Activated T-helper 1 cell treated with anti-CD3 and anti-CD28 coated beads, Interleukin-12 subunit alpha, Interleukin-12 subunit beta, Interleukin-2, Interleukin-4 antibody, amounts not matched to agents 30 ng/mL and 10 ng/mL and 1 ng/mL, durations not matched to agents 14 hours and 24 hours and 36 hours (primary cell): ENCODE data around the gene ADAMTS12. TPM values are rescaled to one million over a fixed set of nuclear protein-coding genes. Genes with fewer than 3 reads are reported as not detected.

ENCODE experiments used
- DNase-seq: peaks from one replicate; pipeline ENCODE4 v3.0.0; 2021; ENCODE audit warnings: low spot score
- H3K27ac Mint-ChIP-seq: one replicate; pipeline ENCODE4 v1.8.0; 2021; ENCODE audit warnings: mild to moderate bottlenecking, mixed read lengths
- H3K27me3 Mint-ChIP-seq: one replicate; pipeline ENCODE4 v1.8.0; 2022; ENCODE audit warnings: mild to moderate bottlenecking, moderate library complexity, mixed read lengths; ENCODE audit not compliant: insufficient read depth
- H3K36me3 Mint-ChIP-seq: one replicate; pipeline ENCODE4 v1.8.0; 2021; ENCODE audit warnings: low read depth, mixed read lengths
- H3K4me1 Mint-ChIP-seq: one replicate; pipeline ENCODE4 v1.8.0; 2021; ENCODE audit warnings: low read depth, mixed read lengths
- H3K4me3 Mint-ChIP-seq: one replicate; pipeline ENCODE4 v1.8.0; 2021; ENCODE audit warnings: mild to moderate bottlenecking, moderate library complexity, mixed read lengths
- H3K9me3 Mint-ChIP-seq: one replicate; pipeline ENCODE4 v1.8.0; 2021; ENCODE audit warnings: mixed read lengths
- intact Hi-C: fragments of 100-400 bp; cut with micrococcal nuclease; formaldehyde crosslinking; loops from one replicate; pipeline ENCODE4 v1.15.1; 2024
- total RNA-seq: library from RNA; stranded (reverse); gene quantifications from 2 replicates; pipeline ENCODE4 v1.2.3, GENCODE V29; 2022

ADAMTS12 gene
- total RNA-seq, 1 donor from 2014 or later, result not detected

GRCh38 chr5:33621514-33621913, 270.3 kb downstream of the ADAMTS12 start:
- H3K36me3 Mint-ChIP-seq, result no peaks in the 10 kb centered on the region
- no peaks in the 10 kb centered on the region for H3K9me3 Mint-ChIP-seq
- H3K27ac Mint-ChIP-seq, result no peak overlapping the region
- no peaks in the 10 kb centered on the region for H3K4me1 Mint-ChIP-seq
- no peak overlapping the region for H3K4me3 Mint-ChIP-seq
- H3K27me3 Mint-ChIP-seq, result no peaks in the 10 kb centered on the region
- no peak for DNase-seq
- intact Hi-C loops, result no loop called here

- DNase-seq, result no peak
- intact Hi-C loops, result no loop called here
- Mint-ChIP-seq H3K9me3 (no peaks in the 10 kb centered on the region), H3K27ac (no peak overlapping the region), H3K4me1 (no peaks in the 10 kb centered on the region), H3K27me3 (no peaks in the 10 kb centered on the region), H3K36me3 (no peaks in the 10 kb centered on the region), H3K4me3 (no peak overlapping the region)
Observed at GRCh38 chr5:33614039-33614438, 277.8 kb downstream of the ADAMTS12 start.

- no peak overlapping the region for H3K27ac Mint-ChIP-seq
- peaks cover 3% of the 10 kb centered on the region for H3K27me3 Mint-ChIP-seq
- DNase-seq, result no peak
- no peak overlapping the region for H3K4me3 Mint-ChIP-seq
- H3K36me3 Mint-ChIP-seq, result no peaks in the 10 kb centered on the region
- intact Hi-C loops, result no loop called here
- no peaks in the 10 kb centered on the region for H3K4me1 Mint-ChIP-seq
- no peaks in the 10 kb centered on the region for H3K9me3 Mint-ChIP-seq
Observed at GRCh38 chr5:33612386-33612785, 279.4 kb downstream of the ADAMTS12 start.

- Mint-ChIP-seq H3K27ac (no peak overlapping the region), H3K4me1 (no peaks in the 10 kb centered on the region), H3K27me3 (peaks cover 4% of the 10 kb centered on the region), H3K9me3 (no peaks in the 10 kb centered on the region), H3K36me3 (no peaks in the 10 kb centered on the region), H3K4me3 (no peak overlapping the region)
- intact Hi-C loops, result no loop called here
- DNase-seq, result no peak
Observed at GRCh38 chr5:33611877-33612276, 279.9 kb downstream of the ADAMTS12 start.

GRCh38 chr5:33608344-33609041, 283.3 kb downstream of the ADAMTS12 start:
- Mint-ChIP-seq H3K27ac (no peak overlapping the region), H3K9me3 (no peaks in the 10 kb centered on the region), H3K4me3 (no peak overlapping the region), H3K36me3 (no peaks in the 10 kb centered on the region), H3K27me3 (peaks cover 4% of the 10 kb centered on the region), H3K4me1 (no peaks in the 10 kb centered on the region)
- intact Hi-C loops, result no loop called here
- no peak for DNase-seq

GRCh38 chr5:33604503-33604902, 287.3 kb downstream of the ADAMTS12 start:
- intact Hi-C loops, result no loop called here
- Mint-ChIP-seq H3K4me1 (no peaks in the 10 kb centered on the region), H3K9me3 (no peaks in the 10 kb centered on the region), H3K27ac (no peak overlapping the region), H3K36me3 (no peaks in the 10 kb centered on the region), H3K4me3 (no peak overlapping the region), H3K27me3 (peaks cover 5% of the 10 kb centered on the region)
- DNase-seq, result no peak

GRCh38 chr5:33601881-33602280, 289.9 kb downstream of the ADAMTS12 start:
- intact Hi-C loops, result no loop called here
- Mint-ChIP-seq H3K27me3 (peaks cover 2% of the 10 kb centered on the region), H3K4me3 (no peak overlapping the region), H3K27ac (no peak overlapping the region), H3K9me3 (no peaks in the 10 kb centered on the region), H3K4me1 (no peaks in the 10 kb centered on the region), H3K36me3 (no peaks in the 10 kb centered on the region)
- no peak for DNase-seq

GRCh38 chr5:33595303-33595702, 296.5 kb downstream of the ADAMTS12 start:
- H3K9me3 Mint-ChIP-seq, result no peaks in the 10 kb centered on the region
- no peak for DNase-seq
- no peaks in the 10 kb centered on the region for H3K4me1 Mint-ChIP-seq
- H3K36me3 Mint-ChIP-seq, result no peaks in the 10 kb centered on the region
- intact Hi-C loops, result loop anchor here (5.0 kb wide), 1 partner anchor 158 kb away; no protein-coding TSS in a partner anchor
- H3K27ac Mint-ChIP-seq, result no peak overlapping the region
- no peak overlapping the region for H3K4me3 Mint-ChIP-seq
- peaks cover 6% of the 10 kb centered on the region for H3K27me3 Mint-ChIP-seq

GRCh38 chr5:33594006-33594405, 297.8 kb downstream of the ADAMTS12 start:
- Mint-ChIP-seq H3K4me1 (no peaks in the 10 kb centered on the region), H3K4me3 (no peak overlapping the region), H3K27me3 (peaks cover 4% of the 10 kb centered on the region), H3K36me3 (no peaks in the 10 kb centered on the region), H3K27ac (no peak overlapping the region), H3K9me3 (no peaks in the 10 kb centered on the region)
- intact Hi-C loops, result no loop called here
- DNase-seq, result no peak

GRCh38 chr5:33592245-33592644, 299.5 kb downstream of the ADAMTS12 start:
- Mint-ChIP-seq H3K4me3 (no peak overlapping the region), H3K27me3 (peaks cover 4% of the 10 kb centered on the region), H3K4me1 (no peaks in the 10 kb centered on the region), H3K36me3 (no peaks in the 10 kb centered on the region), H3K27ac (no peak overlapping the region), H3K9me3 (no peaks in the 10 kb centered on the region)
- intact Hi-C loops, result no loop called here
- DNase-seq, result no peak

GRCh38 chr5:33588654-33589372, 303.0 kb downstream of the ADAMTS12 start:
- Mint-ChIP-seq H3K27ac (no peak overlapping the region), H3K4me1 (no peaks in the 10 kb centered on the region), H3K4me3 (no peak overlapping the region), H3K9me3 (no peaks in the 10 kb centered on the region), H3K27me3 (peaks cover 3% of the 10 kb centered on the region), H3K36me3 (no peaks in the 10 kb centered on the region)
- intact Hi-C loops, result loop anchor here (1.0 kb wide), 1 partner anchor 345 kb away; no protein-coding TSS in a partner anchor
- DNase-seq, result peak; percentile 13

- no peak overlapping the region for H3K27ac Mint-ChIP-seq
- H3K27me3 Mint-ChIP-seq, result no peaks in the 10 kb centered on the region
- no peaks in the 10 kb centered on the region for H3K36me3 Mint-ChIP-seq
- no peak for DNase-seq
- intact Hi-C loops, result no loop called here
- no peak overlapping the region for H3K4me3 Mint-ChIP-seq
- H3K4me1 Mint-ChIP-seq, result no peaks in the 10 kb centered on the region
- H3K9me3 Mint-ChIP-seq, result peaks cover 8% of the 10 kb centered on the region
Observed at GRCh38 chr5:33583332-33583731, 308.5 kb downstream of the ADAMTS12 start.

GRCh38 chr5:33582417-33582816, 309.4 kb downstream of the ADAMTS12 start:
- intact Hi-C loops, result no loop called here
- Mint-ChIP-seq H3K27ac (no peak overlapping the region), H3K36me3 (no peaks in the 10 kb centered on the region), H3K27me3 (no peaks in the 10 kb centered on the region), H3K4me3 (no peak overlapping the region), H3K4me1 (no peaks in the 10 kb centered on the region), H3K9me3 (peaks cover 8% of the 10 kb centered on the region)
- DNase-seq, result no peak
